ENCODE measurements around the gene TSPAN32.

TSPAN32 gene

DNA sequence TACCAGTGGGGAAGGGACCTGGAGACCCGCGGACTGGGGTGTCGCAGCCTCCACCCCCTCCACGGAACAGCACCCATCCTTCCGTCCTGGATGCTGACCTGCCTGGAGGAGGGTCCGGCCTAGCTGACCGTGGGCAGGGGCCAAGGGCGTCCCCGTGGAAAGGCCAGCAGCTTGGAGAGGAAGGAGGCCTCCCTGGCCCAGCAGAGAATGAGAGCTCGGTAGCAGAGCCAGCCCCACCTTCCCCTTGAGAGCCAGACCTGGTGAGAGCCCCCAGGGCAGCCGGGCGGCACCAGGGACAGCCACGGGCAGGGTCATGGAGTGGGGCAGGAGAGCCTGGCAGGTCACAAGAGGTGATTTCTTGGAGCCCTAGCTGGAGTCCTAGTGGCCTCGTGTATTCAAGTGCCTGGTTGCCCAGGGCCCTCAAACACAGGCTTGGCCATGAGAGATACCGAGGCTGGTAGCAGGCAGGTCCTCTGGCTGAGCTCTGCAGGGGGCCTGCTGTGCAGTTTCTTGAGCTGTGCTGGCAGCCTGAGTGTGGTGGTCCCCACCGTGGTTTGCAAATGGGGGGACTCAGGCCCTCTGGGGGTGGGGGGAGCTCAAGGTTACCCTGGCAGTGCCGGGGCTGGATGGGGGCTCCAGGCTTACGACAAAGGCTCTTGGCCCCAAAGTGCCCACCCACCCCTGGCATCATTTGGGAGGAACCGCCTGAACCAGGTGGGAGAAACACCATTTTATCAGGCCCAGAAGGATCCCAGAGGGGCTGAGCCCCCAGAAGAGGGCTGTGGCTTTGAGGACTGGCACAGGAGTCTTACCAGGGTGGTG lies 7.6 kb downstream of the TSPAN32 start:
- no peaks in the 10 kb centered on the region for H3K4me1 ChIP-seq (ENCODE audit: control insufficient read depth, low read depth, low read length)
- no peaks in the 10 kb centered on the region for H3K9me3 ChIP-seq (ENCODE audit: control insufficient read depth, low read depth, low read length)
- H3K4me3 ChIP-seq (ENCODE audit: low read length): no peak overlapping the region
- no peak overlapping the region for H3K9ac ChIP-seq (ENCODE audit: low read length)
- H3K27me3 ChIP-seq (ENCODE audit: control insufficient read depth, insufficient read depth, low read length): no peaks in the 10 kb centered on the region
- no peak overlapping the region for H3K27ac ChIP-seq (ENCODE audit: low read length)
- H3K36me3 ChIP-seq (ENCODE audit: control insufficient read depth, low read depth, low read length): no peaks in the 10 kb centered on the region

- Histone ChIP-seq H3K9me3 (ENCODE audit: control insufficient read depth, low read depth, low read length) (no peaks in the 10 kb centered on the region), H3K4me1 (ENCODE audit: control insufficient read depth, low read depth, low read length) (no peaks in the 10 kb centered on the region), H3K27ac (ENCODE audit: low read length) (no peak overlapping the region), H3K9ac (ENCODE audit: low read length) (no peak overlapping the region), H3K36me3 (ENCODE audit: control insufficient read depth, low read depth, low read length) (no peaks in the 10 kb centered on the region), H3K4me3 (ENCODE audit: low read length) (no peak overlapping the region), H3K27me3 (ENCODE audit: control insufficient read depth, insufficient read depth, low read length) (no peaks in the 10 kb centered on the region)
Observed at GRCh38 chr11:2310073-2310785, 8.4 kb downstream of the TSPAN32 start.

- H3K9me3 ChIP-seq (ENCODE audit: control insufficient read depth, low read depth, low read length): no peaks in the 10 kb centered on the region
- H3K4me1 ChIP-seq (ENCODE audit: control insufficient read depth, low read depth, low read length): no peaks in the 10 kb centered on the region
- no peak overlapping the region for H3K9ac ChIP-seq (ENCODE audit: low read length)
- no peak overlapping the region for H3K27ac ChIP-seq (ENCODE audit: low read length)
- H3K27me3 ChIP-seq (ENCODE audit: control insufficient read depth, insufficient read depth, low read length): no peaks in the 10 kb centered on the region
- H3K36me3 ChIP-seq (ENCODE audit: control insufficient read depth, low read depth, low read length): no peaks in the 10 kb centered on the region
- H3K4me3 ChIP-seq (ENCODE audit: low read length): no peak overlapping the region
Observed at GRCh38 chr11:2310786-2311352, 9.1 kb downstream of the TSPAN32 start.

- no peak overlapping the region for H3K27ac ChIP-seq (ENCODE audit: low read length)
Observed at GRCh38 chr11:2311353-2312133, 9.7 kb downstream of the TSPAN32 start.

DNA sequence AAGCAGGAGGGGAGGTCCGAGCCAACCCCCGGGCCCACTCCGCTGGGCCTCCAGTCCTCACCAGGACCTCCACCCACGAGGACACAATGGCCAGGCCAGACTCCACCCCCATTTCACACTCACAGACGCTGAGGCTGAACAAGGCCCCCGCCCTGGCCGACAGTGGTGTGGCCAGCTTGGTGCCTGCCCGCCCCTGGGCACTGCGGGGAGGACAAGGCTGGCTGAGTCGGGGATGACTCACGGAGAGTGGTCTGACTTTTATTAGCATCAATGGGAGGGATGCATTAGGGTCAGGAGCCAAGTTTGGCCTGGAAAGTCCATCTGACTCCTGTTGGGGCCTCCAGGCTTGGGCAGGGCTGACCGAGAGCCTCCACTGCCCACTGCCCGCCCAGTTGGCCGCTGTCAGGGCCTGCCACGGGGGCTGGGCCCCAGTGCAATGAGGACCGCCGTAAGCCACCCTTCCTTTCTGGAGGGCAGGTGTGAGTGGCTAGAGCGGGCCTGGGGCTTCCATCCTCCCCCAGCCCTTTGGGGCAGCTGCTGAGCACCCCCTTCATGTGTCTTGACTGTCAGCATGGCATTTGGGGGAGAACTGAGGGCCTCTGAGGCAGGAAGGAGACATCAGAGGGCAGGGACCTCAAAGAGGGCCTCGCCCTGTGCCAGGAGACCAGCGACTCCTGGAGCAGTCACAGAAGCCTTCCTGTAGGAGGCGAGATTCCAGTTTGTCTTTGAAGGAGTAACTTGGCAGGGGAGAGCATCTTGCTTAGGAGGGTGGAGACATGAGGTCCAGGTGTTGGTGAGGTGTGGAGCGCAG lies 10.6 kb downstream of the TSPAN32 start:
- Histone ChIP-seq H3K4me3 (ENCODE audit: low read length) (no peak overlapping the region), H3K9me3 (ENCODE audit: control insufficient read depth, low read depth, low read length) (no peaks in the 10 kb centered on the region), H3K4me1 (ENCODE audit: control insufficient read depth, low read depth, low read length) (no peaks in the 10 kb centered on the region), H3K36me3 (ENCODE audit: control insufficient read depth, low read depth, low read length) (no peaks in the 10 kb centered on the region), H3K9ac (ENCODE audit: low read length) (no peak overlapping the region), H3K27ac (ENCODE audit: low read length) (no peak overlapping the region), H3K27me3 (ENCODE audit: control insufficient read depth, insufficient read depth, low read length) (no peaks in the 10 kb centered on the region)

More at GRCh38 chr11:2311353-2312133, 9.7 kb downstream of the TSPAN32 start:
- no peaks in the 10 kb centered on the region for H3K9me3 ChIP-seq (ENCODE audit: control insufficient read depth, low read depth, low read length)
- H3K9ac ChIP-seq (ENCODE audit: low read length): no peak overlapping the region
- H3K36me3 ChIP-seq (ENCODE audit: control insufficient read depth, low read depth, low read length): no peaks in the 10 kb centered on the region
- H3K27me3 ChIP-seq (ENCODE audit: control insufficient read depth, insufficient read depth, low read length): no peaks in the 10 kb centered on the region
- H3K4me3 ChIP-seq (ENCODE audit: low read length): no peak overlapping the region
- no peaks in the 10 kb centered on the region for H3K4me1 ChIP-seq (ENCODE audit: control insufficient read depth, low read depth, low read length)

- Histone ChIP-seq H3K4me1 (ENCODE audit: control insufficient read depth, low read depth, low read length) (no peaks in the 10 kb centered on the region), H3K36me3 (ENCODE audit: control insufficient read depth, low read depth, low read length) (no peaks in the 10 kb centered on the region), H3K4me3 (ENCODE audit: low read length) (no peak overlapping the region), H3K9ac (ENCODE audit: low read length) (no peak overlapping the region), H3K27me3 (ENCODE audit: control insufficient read depth, insufficient read depth, low read length) (no peaks in the 10 kb centered on the region), H3K9me3 (ENCODE audit: control insufficient read depth, low read depth, low read length) (no peaks in the 10 kb centered on the region), H3K27ac (ENCODE audit: low read length) (no peak overlapping the region)
Observed at GRCh38 chr11:2313051-2313951, 11.5 kb downstream of the TSPAN32 start.

GRCh38 chr11:2314136-2314524 lies 12.3 kb downstream of the TSPAN32 start:
- Histone ChIP-seq H3K27me3 (ENCODE audit: control insufficient read depth, insufficient read depth, low read length) (no peaks in the 10 kb centered on the region), H3K4me1 (ENCODE audit: control insufficient read depth, low read depth, low read length) (no peaks in the 10 kb centered on the region), H3K36me3 (ENCODE audit: control insufficient read depth, low read depth, low read length) (no peaks in the 10 kb centered on the region), H3K9ac (ENCODE audit: low read length) (no peak overlapping the region), H3K9me3 (ENCODE audit: control insufficient read depth, low read depth, low read length) (no peaks in the 10 kb centered on the region), H3K27ac (ENCODE audit: low read length) (no peak overlapping the region), H3K4me3 (ENCODE audit: low read length) (no peak overlapping the region)

DNA sequence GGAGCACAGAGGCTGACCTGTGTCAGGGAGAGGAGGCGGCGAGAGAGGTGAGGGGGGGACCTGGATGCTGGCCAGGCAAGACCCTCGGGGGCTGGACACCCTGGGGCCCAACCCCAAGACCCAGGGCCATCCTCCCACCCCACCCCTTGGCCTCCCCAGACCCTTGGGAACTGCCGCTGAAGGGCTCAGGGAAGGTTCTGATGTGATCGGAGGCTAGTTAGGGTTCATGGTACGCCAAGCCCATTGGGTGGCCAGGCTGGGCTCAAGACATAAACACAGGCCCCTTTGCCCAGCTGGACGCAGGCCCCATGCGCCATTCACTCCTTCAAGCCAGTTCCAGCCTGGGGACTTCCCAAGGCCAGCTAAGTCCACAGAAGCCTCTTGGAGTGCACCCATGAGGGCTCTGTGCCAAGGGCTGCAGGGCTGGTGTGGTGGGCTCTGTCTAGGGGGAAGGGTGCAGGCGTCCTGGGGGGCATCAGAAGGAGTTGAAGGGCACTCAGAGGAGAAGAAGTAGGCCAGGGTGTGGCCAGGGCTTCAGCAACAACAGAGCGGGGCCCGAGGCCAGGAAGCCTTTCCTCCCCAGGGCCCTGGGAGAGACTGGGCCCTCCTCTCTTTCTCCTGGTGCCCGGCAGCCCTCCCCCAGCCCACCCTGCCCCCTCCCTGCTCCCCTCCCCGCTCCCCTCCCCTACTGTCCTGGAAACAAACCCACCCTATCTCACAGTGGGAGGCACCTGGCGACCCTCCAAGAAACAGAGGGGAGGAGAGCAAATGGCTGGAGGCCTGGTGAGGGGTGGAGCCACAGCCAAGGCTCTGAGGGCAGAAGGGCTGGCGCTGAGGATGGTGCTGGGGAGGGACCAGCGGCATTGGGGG lies 12.9 kb downstream of the TSPAN32 start:
- no peak overlapping the region for H3K4me3 ChIP-seq (ENCODE audit: low read length)
- no peaks in the 10 kb centered on the region for H3K27me3 ChIP-seq (ENCODE audit: control insufficient read depth, insufficient read depth, low read length)
- H3K4me1 ChIP-seq (ENCODE audit: control insufficient read depth, low read depth, low read length): no peaks in the 10 kb centered on the region
- H3K9me3 ChIP-seq (ENCODE audit: control insufficient read depth, low read depth, low read length): no peaks in the 10 kb centered on the region
- H3K27ac ChIP-seq (ENCODE audit: low read length): no peak overlapping the region
- H3K36me3 ChIP-seq (ENCODE audit: control insufficient read depth, low read depth, low read length): no peaks in the 10 kb centered on the region
- H3K9ac ChIP-seq (ENCODE audit: low read length): no peak overlapping the region

- Histone ChIP-seq H3K36me3 (ENCODE audit: control insufficient read depth, low read depth, low read length) (no peaks in the 10 kb centered on the region), H3K4me3 (ENCODE audit: low read length) (no peak overlapping the region), H3K9ac (ENCODE audit: low read length) (no peak overlapping the region), H3K27ac (ENCODE audit: low read length) (no peak overlapping the region), H3K9me3 (ENCODE audit: control insufficient read depth, low read depth, low read length) (no peaks in the 10 kb centered on the region), H3K4me1 (ENCODE audit: control insufficient read depth, low read depth, low read length) (no peaks in the 10 kb centered on the region), H3K27me3 (ENCODE audit: control insufficient read depth, insufficient read depth, low read length) (no peaks in the 10 kb centered on the region)
Observed at GRCh38 chr11:2315395-2316168, 13.8 kb downstream of the TSPAN32 start.
